Endothelial cell (in vitro differentiated cells): ENCODE data around the gene SKOR2. TPM values are rescaled to one million over a fixed set of nuclear protein-coding genes. Genes with fewer than 3 reads are reported as not detected.

Experiments used
- DNase-seq: peaks from one replicate; pipeline ENCODE4 v3.0.0; 2021; ENCODE audit warnings: low spot score
- H3K27ac Mint-ChIP-seq: one replicate; pipeline ENCODE4 v1.8.0; 2021; ENCODE audit warnings: mixed read lengths, inconsistent platforms; ENCODE audit not compliant: unreplicated experiment
- H3K27me3 Mint-ChIP-seq: one replicate; pipeline ENCODE4 v1.8.0; 2021; ENCODE audit warnings: mild to moderate bottlenecking, moderate library complexity, mixed read lengths, inconsistent platforms; ENCODE audit not compliant: unreplicated experiment
- H3K36me3 Mint-ChIP-seq: one replicate; pipeline ENCODE4 v1.8.0; 2021; ENCODE audit warnings: mild to moderate bottlenecking, low read depth, mixed read lengths, inconsistent platforms; ENCODE audit not compliant: unreplicated experiment
- H3K4me1 Mint-ChIP-seq: one replicate; pipeline ENCODE4 v1.8.0; 2021; ENCODE audit warnings: mild to moderate bottlenecking, mixed read lengths, inconsistent platforms; ENCODE audit not compliant: unreplicated experiment
- H3K4me3 Mint-ChIP-seq: one replicate; pipeline ENCODE4 v1.8.0; 2021; ENCODE audit warnings: mild to moderate bottlenecking, mixed read lengths, inconsistent platforms; ENCODE audit not compliant: unreplicated experiment
- H3K9me3 Mint-ChIP-seq: one replicate; pipeline ENCODE4 v1.8.0; 2021; ENCODE audit warnings: mixed read lengths, inconsistent platforms; ENCODE audit not compliant: unreplicated experiment
- CTCF ChIP-seq: fragments of 200-600 bp; sonication (generic); IDR thresholded peaks from one replicate; pipeline ENCODE4 v1.5.0; 2021; ENCODE audit warnings: antibody characterized with exemption; ENCODE audit not compliant: unreplicated experiment
- total RNA-seq: library from RNA; stranded (reverse); fragmentation: NEBNext Ultra II Directional; extraction: Animal tissue kit (Norgen Biotek cat#: 25700); gene quantifications from one replicate; pipeline ENCODE4 v1.2.1, GENCODE V29; 2021; ENCODE audit not compliant: unreplicated experiment

The SKOR2 gene
- total RNA-seq, 1 donor from 2014 or later, result 0.38 TPM

DNA sequence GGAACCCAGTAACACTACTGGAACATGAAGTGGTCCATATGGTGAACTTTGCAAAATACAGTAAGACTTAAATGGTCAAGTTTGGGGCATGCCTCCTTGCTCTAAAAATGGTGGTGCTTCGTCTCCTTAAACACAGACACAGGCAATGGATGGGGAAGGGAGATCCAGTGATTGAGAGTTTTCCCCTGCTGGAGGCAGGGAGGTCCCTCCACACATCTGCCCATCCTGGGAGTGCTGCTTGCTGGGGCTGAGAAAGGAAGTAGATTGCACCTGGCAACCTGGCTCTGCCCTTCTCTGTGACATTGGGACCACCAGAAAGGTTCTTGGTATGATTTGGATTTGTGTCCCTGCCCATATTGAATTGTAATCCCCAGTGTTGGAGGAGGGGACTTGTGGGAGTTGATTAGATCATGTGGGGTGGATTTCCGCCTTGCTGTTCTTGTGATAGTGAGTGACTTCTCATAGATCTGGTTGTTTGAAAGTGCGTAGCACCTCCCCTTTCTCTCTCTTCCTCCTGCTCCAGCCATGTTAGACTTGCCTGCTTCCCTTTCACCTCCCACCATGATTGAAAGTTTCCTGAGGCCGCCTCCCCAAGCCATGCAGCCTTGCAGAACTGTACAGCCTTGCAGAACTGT is 35.4 kb upstream of the SKOR2 start:
- Mint-ChIP-seq H3K27me3 (no peaks in the 10 kb centered on the region), H3K27ac (no peak overlapping the region), H3K36me3 (peaks cover 5% of the 10 kb centered on the region), H3K4me1 (peaks cover 13% of the 10 kb centered on the region), H3K4me3 (no peak overlapping the region), H3K9me3 (no peaks in the 10 kb centered on the region)
- no peak for DNase-seq
- TF ChIP-seq CTCF, result no peak

GRCh38 chr18:47285456-47285855 is 34.0 kb upstream of the SKOR2 start:
- TF ChIP-seq CTCF, result no peak
- no peak for DNase-seq
- peaks cover 5% of the 10 kb centered on the region for H3K36me3 Mint-ChIP-seq
- peaks cover 13% of the 10 kb centered on the region for H3K4me1 Mint-ChIP-seq
- H3K4me3 Mint-ChIP-seq, result no peak overlapping the region
- no peaks in the 10 kb centered on the region for H3K27me3 Mint-ChIP-seq
- no peaks in the 10 kb centered on the region for H3K9me3 Mint-ChIP-seq
- H3K27ac Mint-ChIP-seq, result no peak overlapping the region

- Mint-ChIP-seq H3K27ac (no peak overlapping the region), H3K4me3 (peak overlapping the region; percentile 24), H3K27me3 (no peaks in the 10 kb centered on the region), H3K9me3 (no peaks in the 10 kb centered on the region), H3K4me1 (peaks cover 15% of the 10 kb centered on the region), H3K36me3 (peaks cover 5% of the 10 kb centered on the region)
- DNase-seq, result no peak
- TF ChIP-seq CTCF, result no peak
These were observed 33.4 kb upstream of the SKOR2 start for GRCh38 chr18:47284721-47285395.

DNA sequence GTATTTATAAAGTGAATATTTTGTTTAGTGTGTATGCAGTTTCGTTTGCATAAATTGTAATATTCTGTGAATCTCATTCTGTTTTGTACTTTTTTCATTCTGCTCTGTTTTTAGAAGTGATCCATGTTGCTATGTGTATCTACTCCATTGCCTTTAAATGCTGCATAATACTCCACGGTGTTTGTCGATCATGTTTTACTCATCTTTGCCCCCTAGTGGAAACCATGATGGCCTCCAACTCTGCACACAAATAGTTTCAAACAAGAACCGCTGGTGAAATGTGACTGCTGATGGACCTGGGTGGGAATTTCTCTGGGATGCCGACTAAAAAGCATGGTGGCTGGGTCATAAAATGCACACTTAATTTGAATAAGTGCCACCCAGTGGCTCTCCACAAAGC is 32.0 kb upstream of the SKOR2 start:
- Mint-ChIP-seq H3K27ac (no peak overlapping the region), H3K36me3 (peaks cover 5% of the 10 kb centered on the region), H3K9me3 (no peaks in the 10 kb centered on the region), H3K27me3 (no peaks in the 10 kb centered on the region), H3K4me3 (no peak overlapping the region), H3K4me1 (peaks cover 16% of the 10 kb centered on the region)
- DNase-seq, result peak; percentile 15
- TF ChIP-seq CTCF, result peak; percentile 66

- no peaks in the 10 kb centered on the region for H3K9me3 Mint-ChIP-seq
- no peak overlapping the region for H3K27ac Mint-ChIP-seq
- TF ChIP-seq CTCF, result no peak
- peaks cover 8% of the 10 kb centered on the region for H3K36me3 Mint-ChIP-seq
- no peak overlapping the region for H3K4me3 Mint-ChIP-seq
- H3K4me1 Mint-ChIP-seq, result peaks cover 22% of the 10 kb centered on the region
- H3K27me3 Mint-ChIP-seq, result no peaks in the 10 kb centered on the region
- no peak for DNase-seq
These were observed 28.7 kb upstream of the SKOR2 start for GRCh38 chr18:47280121-47280520.
